ENCODE results near the gene CGRRF1. TPM values are rescaled to one million over a fixed set of nuclear protein-coding genes. Genes with fewer than 3 reads are reported as not detected.

CGRRF1 gene
- total RNA-seq, 2 experiments from 2014 or later: 13.3 to 14.0 TPM

DNA sequence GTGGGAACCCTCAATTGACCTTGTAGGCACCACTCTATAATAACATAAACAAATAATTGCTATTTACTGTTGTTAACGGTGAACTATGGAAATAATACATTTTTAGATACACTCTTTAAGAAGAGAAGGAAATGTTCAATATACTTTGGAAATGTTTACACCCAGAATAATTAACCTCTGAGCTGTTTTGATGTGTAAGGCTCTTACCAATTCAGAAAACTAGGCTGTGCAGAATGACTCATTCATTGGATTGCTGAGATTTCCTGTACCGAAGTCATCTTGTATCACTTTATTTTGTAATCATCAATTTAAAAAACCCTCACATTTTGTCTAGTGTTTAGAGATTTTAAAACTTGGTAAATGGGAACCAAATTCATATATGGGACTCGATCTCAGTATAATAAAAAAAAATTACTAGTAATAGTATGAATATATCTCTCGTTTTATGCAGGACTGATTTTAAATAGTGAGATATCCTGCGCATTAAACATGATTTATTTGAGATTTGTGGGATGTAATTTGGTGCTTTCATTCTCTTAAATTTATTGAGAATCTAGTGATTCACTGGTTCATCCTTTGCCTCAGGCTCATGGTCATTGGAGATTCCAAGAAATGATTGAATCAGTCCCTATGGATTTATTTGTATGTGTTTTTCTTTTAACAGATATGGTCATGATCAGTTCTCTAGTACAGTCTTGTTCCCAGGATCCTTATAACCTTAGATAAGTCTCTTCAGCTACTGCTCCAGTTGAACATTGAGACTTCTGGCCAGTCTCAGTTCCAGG, 61.1 kb downstream of the CGRRF1 start:
- Mint-ChIP-seq H3K27me3 (peaks cover 28% of the 10 kb centered on the region), H3K36me3 (ENCODE audit: low read depth) (peaks cover 18% of the 10 kb centered on the region), H3K27ac (no peak overlapping the region), H3K9me3 (peaks cover 15% of the 10 kb centered on the region), H3K4me1 (peaks cover 10% of the 10 kb centered on the region), H3K4me3 (no peak overlapping the region)
- DNase-seq: no peak
- ChIA-PET POLR2A (no interaction called here), CTCF (interaction anchor here (4.5 kb wide), 1 partner anchor 203 kb away, joined by 25 read pairs; no protein-coding TSS in a partner anchor)

- no peak for DNase-seq
- H3K4me3 Mint-ChIP-seq: no peak overlapping the region
- no peak overlapping the region for H3K27ac Mint-ChIP-seq
- H3K4me1 Mint-ChIP-seq: peaks cover 8% of the 10 kb centered on the region
- H3K27me3 Mint-ChIP-seq: peaks cover 31% of the 10 kb centered on the region
- ChIA-PET POLR2A (no interaction called here), CTCF (interaction anchor here (4.5 kb wide), 1 partner anchor 201 kb away, joined by 25 read pairs; no protein-coding TSS in a partner anchor)
- peaks cover 15% of the 10 kb centered on the region for H3K9me3 Mint-ChIP-seq
- peaks cover 18% of the 10 kb centered on the region for H3K36me3 Mint-ChIP-seq (ENCODE audit: low read depth)
Measured at GRCh38 chr14:54572316-54572715, 62.6 kb downstream of the CGRRF1 start.

DNA sequence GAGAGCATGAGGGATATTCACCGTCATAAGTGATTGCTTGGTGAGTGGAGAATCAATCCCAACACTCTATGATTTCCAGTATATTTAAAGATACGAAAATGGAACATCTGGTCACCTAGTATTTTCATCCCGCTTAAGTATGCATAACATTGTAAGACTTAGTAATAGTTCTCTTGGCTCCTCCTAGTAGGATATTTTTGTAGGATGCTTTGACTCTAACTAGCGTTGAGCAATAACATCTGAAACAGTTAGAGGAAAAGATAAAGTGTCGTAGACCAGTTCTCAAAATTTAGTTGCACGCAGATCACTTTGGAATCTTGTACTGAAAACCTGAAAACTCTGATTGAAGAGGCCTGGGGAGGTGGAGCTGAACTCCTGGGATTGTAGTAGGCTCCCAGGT, 64.8 kb downstream of the CGRRF1 start:
- Mint-ChIP-seq H3K4me1 (peaks cover 2% of the 10 kb centered on the region), H3K27me3 (peaks cover 18% of the 10 kb centered on the region)

GRCh38 chr14:54577494-54577893, 67.8 kb downstream of the CGRRF1 start:
- no peak overlapping the region for H3K4me3 Mint-ChIP-seq
- H3K9me3 Mint-ChIP-seq: peaks cover 9% of the 10 kb centered on the region
- H3K4me1 Mint-ChIP-seq: no peaks in the 10 kb centered on the region
- peaks cover 10% of the 10 kb centered on the region for H3K27me3 Mint-ChIP-seq
- ChIA-PET POLR2A (no interaction called here), CTCF (interaction anchor here (1.4 to 2.0 kb wide), 2 partner anchors 12 to 197 kb away, joined by 4 read pairs; no protein-coding TSS in a partner anchor)
- H3K27ac Mint-ChIP-seq: no peak overlapping the region
- DNase-seq: no peak
- H3K36me3 Mint-ChIP-seq (ENCODE audit: low read depth): peaks cover 11% of the 10 kb centered on the region

More for the DNA sequence above, 64.8 kb downstream of the CGRRF1 start:
- no peak overlapping the region for H3K4me3 Mint-ChIP-seq
- ChIA-PET CTCF (interaction anchor here (1.6 to 4.5 kb wide), 4 partner anchors 8 to 199 kb away, joined by 3 to 25 read pairs (median 4); partner anchors contain the start of gene SAMD4A), POLR2A (no interaction called here)
- H3K27ac Mint-ChIP-seq: no peak overlapping the region
- H3K9me3 Mint-ChIP-seq: peaks cover 15% of the 10 kb centered on the region
- DNase-seq: no peak
- H3K36me3 Mint-ChIP-seq (ENCODE audit: low read depth): peaks cover 18% of the 10 kb centered on the region

- Mint-ChIP-seq H3K27ac (no peak overlapping the region), H3K4me1 (no peaks in the 10 kb centered on the region), H3K4me3 (no peak overlapping the region), H3K36me3 (ENCODE audit: low read depth) (peaks cover 8% of the 10 kb centered on the region), H3K27me3 (peaks cover 10% of the 10 kb centered on the region), H3K9me3 (peaks cover 7% of the 10 kb centered on the region)
- DNase-seq: no peak
- CTCF ChIA-PET: interaction anchor here (1.4 to 2.0 kb wide), 2 partner anchors 12 to 196 kb away, joined by 4 read pairs; no protein-coding TSS in a partner anchor
- POLR2A ChIA-PET: no interaction called here
Measured at GRCh38 chr14:54577977-54578376, 68.3 kb downstream of the CGRRF1 start.

- no peaks in the 10 kb centered on the region for H3K36me3 Mint-ChIP-seq (ENCODE audit: low read depth)
- ChIA-PET CTCF (interaction anchor here (0.8 kb wide), 1 partner anchor 111 kb away, joined by 3 read pairs; no protein-coding TSS in a partner anchor), POLR2A (no interaction called here)
- no peaks in the 10 kb centered on the region for H3K4me1 Mint-ChIP-seq
- H3K9me3 Mint-ChIP-seq: no peaks in the 10 kb centered on the region
- no peak for DNase-seq
- H3K27me3 Mint-ChIP-seq: peaks cover 10% of the 10 kb centered on the region
- H3K27ac Mint-ChIP-seq: no peak overlapping the region
- H3K4me3 Mint-ChIP-seq: no peak overlapping the region
Measured at GRCh38 chr14:54579621-54580020, 69.9 kb downstream of the CGRRF1 start.

- Mint-ChIP-seq H3K27ac (no peak overlapping the region), H3K4me1 (no peaks in the 10 kb centered on the region)
- CTCF ChIA-PET: no interaction called here
Measured at GRCh38 chr14:54580933-54581332, 71.2 kb downstream of the CGRRF1 start.

DNA sequence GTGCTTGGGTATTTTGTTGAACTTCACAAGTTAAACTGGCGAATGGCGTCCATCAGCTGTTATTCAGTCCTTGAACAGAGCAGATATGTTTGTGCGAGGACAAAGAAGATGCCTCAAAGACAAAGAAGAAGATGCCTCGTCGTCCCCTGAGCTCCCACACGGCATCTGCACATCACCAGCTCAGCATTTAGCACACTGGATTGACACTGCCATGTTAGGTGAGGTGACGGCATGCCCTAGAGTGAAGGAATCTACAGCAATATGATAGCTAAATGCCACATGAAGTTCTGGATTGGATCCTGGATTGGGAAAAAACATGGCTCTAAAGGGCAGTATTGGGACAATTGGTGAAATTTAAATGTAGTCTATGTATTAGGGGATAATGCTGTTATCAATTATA, 72.6 kb downstream of the CGRRF1 start:
- Mint-ChIP-seq H3K4me3 (no peak overlapping the region), H3K27ac (no peak overlapping the region), H3K4me1 (peaks cover 3% of the 10 kb centered on the region), H3K9me3 (no peaks in the 10 kb centered on the region), H3K27me3 (peaks cover 4% of the 10 kb centered on the region), H3K36me3 (ENCODE audit: low read depth) (no peaks in the 10 kb centered on the region)
- ChIA-PET CTCF (interaction anchor here (0.6 to 1.8 kb wide), 5 partner anchors 15 to 191 kb away, joined by 3 to 7 read pairs (median 4); partner anchors contain the start of gene SAMD4A), POLR2A (no interaction called here)
- no peak for DNase-seq

More at GRCh38 chr14:54580933-54581332, 71.2 kb downstream of the CGRRF1 start:
- DNase-seq: no peak
- no peaks in the 10 kb centered on the region for H3K9me3 Mint-ChIP-seq
- POLR2A ChIA-PET: no interaction called here
- peaks cover 10% of the 10 kb centered on the region for H3K27me3 Mint-ChIP-seq
- H3K4me3 Mint-ChIP-seq: no peak overlapping the region
- H3K36me3 Mint-ChIP-seq (ENCODE audit: low read depth): no peaks in the 10 kb centered on the region

DNA sequence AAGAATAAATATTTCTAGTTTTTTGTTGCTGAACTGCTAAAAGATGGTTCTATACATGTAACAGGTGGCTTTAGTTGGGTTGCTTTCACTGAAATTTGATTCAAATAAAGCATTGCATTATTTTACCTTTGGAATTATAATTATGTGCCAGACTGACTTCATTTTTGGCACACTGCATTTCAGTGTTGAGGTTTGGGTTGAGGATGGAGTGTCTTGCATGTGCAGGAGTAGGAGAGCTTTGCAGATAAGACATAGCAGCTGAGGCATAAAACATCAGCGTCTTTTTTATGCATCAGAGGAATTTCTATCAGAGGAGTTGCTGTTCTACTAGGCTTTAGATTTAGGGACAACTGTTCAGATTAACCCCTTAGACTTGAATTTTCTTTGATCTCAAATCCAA, 74.4 kb downstream of the CGRRF1 start:
- POLR2A ChIA-PET: no interaction called here
- Mint-ChIP-seq H3K27ac (no peak overlapping the region), H3K36me3 (ENCODE audit: low read depth) (no peaks in the 10 kb centered on the region), H3K27me3 (peaks cover 1% of the 10 kb centered on the region), H3K4me3 (no peak overlapping the region), H3K4me1 (peaks cover 9% of the 10 kb centered on the region), H3K9me3 (no peaks in the 10 kb centered on the region)
- CTCF ChIA-PET: interaction anchor here (1.8 kb wide), 1 partner anchor 17 kb away, joined by 4 read pairs; the partner anchor contains the start of gene SAMD4A
- DNase-seq: no peak

- Mint-ChIP-seq H3K27me3 (peaks cover 6% of the 10 kb centered on the region), H3K4me1 (peaks cover 9% of the 10 kb centered on the region)
- POLR2A ChIA-PET: no interaction called here
Measured at GRCh38 chr14:54585214-54585613, 75.5 kb downstream of the CGRRF1 start.

More at GRCh38 chr14:54585214-54585613, 75.5 kb downstream of the CGRRF1 start:
- no peaks in the 10 kb centered on the region for H3K36me3 Mint-ChIP-seq (ENCODE audit: low read depth)
- DNase-seq: no peak
- no peak overlapping the region for H3K27ac Mint-ChIP-seq
- H3K4me3 Mint-ChIP-seq: no peak overlapping the region
- CTCF ChIA-PET: no interaction called here
- no peaks in the 10 kb centered on the region for H3K9me3 Mint-ChIP-seq

Other genes starting within 250 kb of the CGRRF1 start
- 10 to 100 TPM; 76.3 to 79.6 TPM for gene CDKN3, start 112.9 kb upstream of the CGRRF1 start, total RNA-seq
- 10 to 100 TPM; 66.2 to 69.2 TPM for gene CNIH1, start 68.5 kb upstream of the CGRRF1 start, total RNA-seq
- gene GMFB, start 20.9 kb upstream of the CGRRF1 start, total RNA-seq: 10 to 100 TPM; 35.1 to 37.1 TPM
- gene SAMD4A, start 57.2 kb downstream of the CGRRF1 start, total RNA-seq: 1 to 10 TPM; 1.0 to 1.2 TPM